ENCODE measurements around the gene CAMK2G. TPM values are rescaled to one million over a fixed set of nuclear protein-coding genes. Genes with fewer than 3 reads are reported as not detected.
"Not testable (repeated sequence)": the region's sequence is repeated elsewhere in the genome, so short reads cannot be mapped to it uniquely, and the experiment has no call there.

CAMK2G gene
- polyA plus RNA-seq (ENCODE audit: insufficient read length in 12 of 12): 10 to 100 TPM in 11 of 12 donors, not detected in 1; 23.7 to 39.2 (median 31.3) TPM
- long read RNA-seq, donor 1, partial matches to known transcripts: 0 of 1 reads
- long read RNA-seq, donor 1, other reads (novel, unspliced or antisense): 0 of 1 reads
- long read RNA-seq, donor 2, partial matches to known transcripts: 0 of 1 reads
- long read RNA-seq, donor 2, other reads (novel, unspliced or antisense): 0 of 1 reads
- long read RNA-seq, donor 3, partial matches to known transcripts: 0 of 2 reads
- long read RNA-seq, donor 3, other reads (novel, unspliced or antisense): 0 of 2 reads
- long read RNA-seq, donor 4: 0 reads
- long read RNA-seq, donor 5: 0 reads
- long read RNA-seq, donor 6, partial matches to known transcripts: 0 of 3 reads
- long read RNA-seq, donor 6, other reads (novel, unspliced or antisense): 0 of 3 reads
- long read RNA-seq, donor 7: 0 reads
- long read RNA-seq, donor 8, partial matches to known transcripts: 0 of 1 reads
- long read RNA-seq, donor 8, other reads (novel, unspliced or antisense): 0 of 1 reads
- long read RNA-seq, donor 9: 0 reads
- long read RNA-seq, donor 10, partial matches to known transcripts: 0 of 3 reads
- long read RNA-seq, donor 10, other reads (novel, unspliced or antisense): 0 of 3 reads
- long read RNA-seq, donor 11, partial matches to known transcripts: 0 of 2 reads
- long read RNA-seq, donor 11, other reads (novel, unspliced or antisense): 0 of 2 reads

- DNase-seq: peak; percentile 83
These were observed at the start of gene CAMK2G for GRCh38 chr10:73874267-73875138. Gene CAMK2G (minus strand): TSS chr10:73874555. CDS start chr10:73874461, 94 bp downstream.

DNA sequence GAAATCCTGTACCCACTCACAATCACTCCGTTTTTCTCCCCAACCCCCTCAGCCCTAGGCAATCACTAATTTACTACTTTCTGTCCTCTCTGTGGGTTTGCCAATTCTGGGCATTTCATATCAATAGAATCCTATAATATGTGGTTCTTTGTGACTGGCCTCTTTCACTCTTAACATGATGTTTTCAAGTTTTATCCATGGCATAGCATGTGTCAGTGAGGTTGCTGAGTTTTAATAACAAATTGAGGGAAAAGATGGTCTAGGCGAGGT lies 48.4 kb upstream of the CAMK2G start:
- no peak for DNase-seq

DNA sequence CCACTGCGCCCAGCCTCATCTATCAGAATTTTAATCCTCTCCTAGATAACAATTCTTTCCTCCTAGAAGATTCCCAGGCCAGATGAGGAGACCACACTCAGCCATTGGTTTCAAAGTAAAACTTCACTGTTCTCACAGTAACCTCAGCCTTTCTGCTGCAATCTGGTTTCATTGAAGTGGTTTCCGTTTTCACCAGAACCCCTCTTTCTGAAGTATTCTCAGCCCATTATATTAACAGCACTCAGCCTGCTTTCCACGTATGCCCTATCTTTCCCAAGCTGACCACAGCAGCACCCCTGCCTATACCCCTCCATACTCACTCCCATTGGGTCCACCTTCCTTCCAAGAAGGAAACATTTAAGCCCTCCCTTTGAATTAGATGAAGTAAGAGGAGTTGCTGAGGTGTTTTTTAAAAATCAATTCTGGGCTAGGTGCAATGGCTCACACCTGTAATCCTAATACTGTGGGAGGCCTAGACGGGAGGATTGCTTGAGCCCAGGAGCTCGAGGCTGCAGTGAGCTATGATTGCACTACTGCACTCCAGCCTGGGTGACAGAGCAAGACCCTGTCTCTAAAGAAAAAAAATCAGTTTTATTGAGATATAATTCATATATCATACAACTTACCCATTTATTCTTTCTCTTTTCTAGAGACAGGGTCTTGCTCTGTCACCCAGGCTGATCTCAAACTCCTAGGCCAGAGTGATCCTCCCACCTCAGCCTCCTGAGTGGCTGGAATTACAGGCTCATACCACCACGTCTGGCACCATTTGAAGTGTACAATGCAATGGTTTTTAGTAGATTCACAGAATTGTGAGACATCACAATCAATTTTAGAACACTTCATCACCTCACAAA lies 47.9 kb upstream of the CAMK2G start:
- DNase-seq: no peak

DNA sequence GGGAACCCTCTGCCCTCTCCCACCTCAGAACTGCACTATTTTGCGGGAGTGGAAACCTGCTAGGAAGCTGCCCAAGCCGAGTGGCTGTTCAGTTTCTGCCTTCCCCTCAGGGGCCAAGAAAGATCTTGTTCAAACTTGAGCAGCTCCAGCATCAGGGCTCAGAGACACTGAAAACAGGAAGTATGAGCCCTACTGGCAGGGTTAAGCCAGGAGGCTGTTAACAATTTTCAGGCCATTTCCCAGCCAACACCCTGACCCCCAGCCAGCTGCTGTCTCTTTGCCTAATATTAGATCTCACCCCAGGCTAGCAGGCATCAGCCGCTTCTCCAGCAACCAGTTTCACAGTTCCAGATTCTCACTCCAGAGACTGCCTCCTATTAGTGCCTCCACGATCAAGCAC lies 45.7 kb upstream of the CAMK2G start:
- DNase-seq: no peak

DNA sequence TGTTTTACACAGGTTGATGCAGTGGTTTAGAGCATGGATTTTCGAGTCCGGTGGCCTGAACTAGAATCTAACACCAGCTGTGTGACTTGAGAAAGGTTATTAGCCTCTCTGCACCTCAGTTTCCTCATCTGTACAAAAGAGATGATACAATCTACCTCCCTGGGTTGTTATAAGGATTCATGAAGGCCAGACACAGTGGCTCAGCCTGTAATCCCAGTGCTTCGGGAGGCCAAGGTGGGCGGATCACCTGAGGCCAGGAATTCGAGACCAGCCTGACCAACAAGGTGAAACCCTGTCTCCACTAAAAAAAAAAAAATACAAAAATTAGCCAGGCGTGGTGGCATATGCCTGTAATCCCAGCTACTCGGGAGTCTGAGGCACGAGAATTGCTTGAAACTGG lies 45.1 kb upstream of the CAMK2G start:
- DNase-seq: not testable (repeated sequence)

DNA sequence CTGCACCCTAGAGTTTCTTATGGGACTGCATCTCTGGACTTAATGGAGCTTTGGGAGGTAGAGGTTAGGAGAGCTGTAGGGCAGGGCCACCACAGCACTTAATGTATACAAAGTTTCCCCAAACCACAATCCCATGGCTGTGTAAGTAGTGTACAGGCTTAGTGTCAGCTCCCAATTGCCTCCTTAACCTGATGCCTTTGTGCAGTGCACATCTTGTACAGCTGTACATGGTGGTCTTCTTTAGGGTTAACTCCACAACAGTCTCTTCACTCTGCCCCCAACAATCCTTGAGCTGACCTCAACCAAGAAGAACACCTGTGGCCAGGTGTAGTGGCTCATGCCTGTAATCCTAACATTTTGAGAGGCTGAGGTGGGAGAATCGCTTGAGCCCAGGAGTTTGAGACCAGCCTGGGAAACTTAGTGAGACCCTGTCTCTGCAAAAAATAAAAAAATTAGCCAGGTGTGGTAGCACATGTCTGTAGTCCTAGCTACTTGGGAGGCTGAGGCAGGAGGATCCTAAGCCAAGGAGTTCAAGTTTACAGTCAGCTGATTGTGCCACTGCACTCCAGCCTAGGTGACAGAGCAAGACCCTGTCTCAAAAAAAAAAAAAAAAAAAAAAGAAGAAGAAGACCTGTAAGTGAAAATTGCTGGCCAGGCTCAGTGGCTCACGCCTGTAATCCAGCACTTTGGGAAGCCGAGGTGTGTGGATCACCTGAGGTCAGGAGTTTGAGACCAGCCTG lies 43.4 kb upstream of the CAMK2G start:
- DNase-seq: no peak

- DNase-seq: no peak
These were observed 42.6 kb upstream of the CAMK2G start for GRCh38 chr10:73916761-73917470.

GRCh38 chr10:73915206-73915851 lies 41.0 kb upstream of the CAMK2G start:
- DNase-seq: no peak

GRCh38 chr10:73914036-73914435 lies 39.7 kb upstream of the CAMK2G start:
- no peak for DNase-seq

DNA sequence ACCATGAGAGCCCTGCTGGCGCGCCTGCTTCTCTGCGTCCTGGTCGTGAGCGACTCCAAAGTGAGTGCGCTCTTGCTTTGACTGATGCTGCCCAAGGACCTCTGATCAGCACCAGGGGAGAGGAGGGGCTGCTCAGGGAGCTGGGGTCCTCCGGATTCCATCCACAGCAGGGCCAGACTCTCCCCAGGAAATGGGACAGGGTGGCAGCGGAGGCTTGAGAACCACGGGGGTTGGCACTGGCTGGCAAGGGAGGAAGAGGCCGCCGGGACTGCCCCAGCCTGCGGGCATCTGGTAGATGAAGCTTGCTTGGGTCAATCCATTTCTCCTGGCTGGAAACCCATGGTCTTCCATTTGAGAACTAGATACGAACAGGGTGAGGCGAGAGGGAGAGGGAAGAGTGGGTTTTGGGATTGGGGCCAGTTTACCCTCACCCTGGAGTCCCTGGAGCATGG lies 37.2 kb upstream of the CAMK2G start:
- DNase-seq: no peak

GRCh38 chr10:73910764-73911552 lies 36.6 kb upstream of the CAMK2G start, which contains the start of gene PLAU:
Gene PLAU (plus strand): TSS chr10:73911132. CDS start chr10:73911556, 424 bp downstream.
- no peak for DNase-seq

DNA sequence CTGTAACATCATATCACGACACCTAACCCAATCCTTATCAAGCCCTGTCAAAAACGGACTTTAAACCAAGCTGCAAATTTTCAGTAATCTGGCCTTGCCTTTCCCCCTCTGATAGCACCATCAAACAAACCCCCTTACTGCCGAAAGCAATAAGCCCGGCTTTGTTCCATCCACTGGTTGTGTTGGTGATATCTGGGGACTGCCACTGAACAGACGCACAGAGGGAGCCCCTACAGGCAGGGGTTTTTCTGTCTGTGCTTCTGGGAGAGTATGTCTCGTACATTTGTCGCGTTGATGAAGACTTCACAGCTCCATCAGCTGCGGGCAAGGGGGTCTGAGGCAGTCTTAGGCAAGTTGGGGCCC lies 36.0 kb upstream of the CAMK2G start:
- no peak for DNase-seq

DNA sequence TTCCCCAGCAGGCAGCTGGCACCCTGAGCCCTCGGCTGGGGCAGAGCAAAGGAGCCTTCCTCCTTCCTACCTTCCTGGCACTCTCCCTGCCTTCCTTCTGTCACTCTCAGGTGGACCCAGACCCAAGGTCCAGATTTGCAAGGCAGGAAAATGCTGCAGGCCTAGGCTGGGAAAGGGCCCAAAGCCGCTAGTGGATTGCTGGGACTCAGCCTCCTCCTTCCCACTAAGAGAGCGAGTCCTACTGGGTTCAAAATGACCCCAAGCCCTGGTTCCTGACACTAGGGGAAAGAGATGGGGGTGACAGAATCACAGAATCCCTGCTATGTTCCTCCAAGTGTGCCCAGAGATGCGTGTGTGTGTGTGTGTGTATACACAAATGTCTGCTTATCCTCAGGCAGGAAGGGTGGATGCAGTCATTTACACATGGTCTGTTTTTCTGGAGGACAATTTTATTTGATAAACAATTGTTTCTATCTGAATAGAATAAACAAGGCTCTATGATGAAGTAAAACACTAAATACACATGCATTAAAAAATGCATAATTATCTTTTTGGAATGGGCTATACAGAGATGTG lies 35.3 kb upstream of the CAMK2G start:
- no peak for DNase-seq

GRCh38 chr10:73908853-73909539 lies 34.6 kb upstream of the CAMK2G start:
- no peak for DNase-seq

- no peak for DNase-seq
These were observed 33.6 kb upstream of the CAMK2G start for GRCh38 chr10:73907841-73908517.

- DNase-seq: peak; percentile 92
These were observed 32.4 kb upstream of the CAMK2G start for GRCh38 chr10:73906524-73907447.
